ENCODE measurements around the gene TRA2B.

Gene TRA2B

GRCh38 chr3:185960522-185961288 lies 22.9 kb upstream of the TRA2B start (continued):
- TF ChIP-seq CSRNP3 (CRISPR knock-in tag; IDR thresholded peaks at IDR 0.05) = no peak

- ATAC-seq = peak; percentile 89
- TF ChIP-seq ESRRG (CRISPR knock-in tag; IDR thresholded peaks at IDR 0.05) = no peak
- TF ChIP-seq PPARA (CRISPR knock-in tag; IDR thresholded peaks at IDR 0.05; ENCODE audit: borderline replicate concordance) = no peak
- TF ChIP-seq ZFP30 (CRISPR knock-in tag; IDR thresholded peaks at IDR 0.05) = no peak
- TF ChIP-seq OSR1 (CRISPR knock-in tag; IDR thresholded peaks at IDR 0.05) = no peak
- TF ChIP-seq TSHZ2 (CRISPR knock-in tag; IDR thresholded peaks at IDR 0.05) = no peak
- no peak for TF ChIP-seq ARNTL (CRISPR knock-in tag; IDR thresholded peaks at IDR 0.05; ENCODE audit: borderline replicate concordance, low read depth)
- no peak for TF ChIP-seq SNAI2 (CRISPR knock-in tag; IDR thresholded peaks at IDR 0.05)
- TF ChIP-seq CSDC2 (CRISPR knock-in tag; IDR thresholded peaks at IDR 0.05) = no peak
- no peak for TF ChIP-seq TCF4 (CRISPR knock-in tag; IDR thresholded peaks at IDR 0.05; ENCODE audit: borderline replicate concordance)
Observed at GRCh38 chr3:185959609-185960521, 22.1 kb upstream of the TRA2B start.

- TF ChIP-seq TSHZ2 (CRISPR knock-in tag; IDR thresholded peaks at IDR 0.05) (no peak), POU6F1 (CRISPR knock-in tag; IDR thresholded peaks at IDR 0.05; ENCODE audit: borderline replicate concordance, low read depth) (no peak), TOX (CRISPR knock-in tag; IDR thresholded peaks at IDR 0.05; ENCODE audit: borderline replicate concordance) (no peak), PATZ1 (CRISPR knock-in tag; IDR thresholded peaks at IDR 0.05; ENCODE audit: borderline replicate concordance) (no peak), ZFP30 (CRISPR knock-in tag; IDR thresholded peaks at IDR 0.05) (no peak), CSRNP3 (CRISPR knock-in tag; IDR thresholded peaks at IDR 0.05) (no peak), BACH2 (CRISPR knock-in tag; IDR thresholded peaks at IDR 0.05; ENCODE audit: borderline replicate concordance) (no peak), PPARA (CRISPR knock-in tag; IDR thresholded peaks at IDR 0.05; ENCODE audit: borderline replicate concordance) (no peak), ZNF565 (CRISPR knock-in tag; conservative IDR thresholded peaks at IDR 0.05; ENCODE audit: low read depth) (no peak), OSR1 (CRISPR knock-in tag; IDR thresholded peaks at IDR 0.05) (no peak), ARNTL (CRISPR knock-in tag; IDR thresholded peaks at IDR 0.05; ENCODE audit: borderline replicate concordance, low read depth) (no peak), ZNF70 (CRISPR knock-in tag; IDR thresholded peaks at IDR 0.05) (no peak), TCF4 (CRISPR knock-in tag; IDR thresholded peaks at IDR 0.05; ENCODE audit: borderline replicate concordance) (no peak), SNAI2 (CRISPR knock-in tag; IDR thresholded peaks at IDR 0.05) (no peak), ZC3H10 (CRISPR knock-in tag; IDR thresholded peaks at IDR 0.05) (no peak), CSDC2 (CRISPR knock-in tag; IDR thresholded peaks at IDR 0.05) (no peak), ZNF8 (CRISPR knock-in tag; IDR thresholded peaks at IDR 0.05) (no peak), ISL1 (CRISPR knock-in tag; IDR thresholded peaks at IDR 0.05) (no peak)
- ATAC-seq = no peak
Observed at GRCh38 chr3:185958626-185959025, 20.8 kb upstream of the TRA2B start.
